ENCODE measurements around the gene SLC1A2.
A peak's percentile ranks its signal among the peaks of the same experiment; 100 is the strongest.

The SLC1A2 gene

GRCh38 chr11:35389897-35390465 lies 29.4 kb downstream of the SLC1A2 start:
- DNase-seq (ENCODE audit: low spot score) = no peak
- no CpG with 5 or more reads among the region's 6 CpGs for WGBS, 2 donors (ENCODE audit: extremely low coverage in 2 of 2, insufficient read length in 2 of 2, insufficient replicate concordance in 1 of 2)
- no peak overlapping the region for H3K18ac ChIP-seq (ENCODE audit: low read length)
- no peak overlapping the region for H3K27ac ChIP-seq (replicated peaks; ENCODE audit: low read length)
- H2AFZ ChIP-seq (ENCODE audit: low read length) = no peak overlapping the region
- no peak overlapping the region for H4K8ac ChIP-seq (ENCODE audit: low read depth, low read length)
- no peak overlapping the region for H3K9ac ChIP-seq (ENCODE audit: low read depth, low read length, poor library complexity)
- peaks cover 2 to 7% of the 10 kb centered on the region in 2 donors for H3K4me1 ChIP-seq (ENCODE audit: control insufficient read depth in 2 of 2, insufficient read depth in 1 of 2, low read depth in 1 of 2, low read length in 2 of 2)
- no peak overlapping the region for H2BK5ac ChIP-seq (ENCODE audit: low read length)
- no peak overlapping the region for H3K4ac ChIP-seq (ENCODE audit: low read length)
- H2BK15ac ChIP-seq (ENCODE audit: low read length) = no peak overlapping the region
- H3K4me2 ChIP-seq (ENCODE audit: insufficient read depth, low read length, poor library complexity, severe bottlenecking) = no peak overlapping the region
- no peak overlapping the region for H2AK5ac ChIP-seq (ENCODE audit: low read depth, low read length)
- no peaks in the 10 kb centered on the region for H3K79me1 ChIP-seq (ENCODE audit: low read depth, low read length)
- no peak overlapping the region for H2BK12ac ChIP-seq (ENCODE audit: low read length)
- H3K9me3 ChIP-seq (replicated peaks in 1 of 2; ENCODE audit: control insufficient read depth in 2 of 2, insufficient read depth in 1 of 2, low read depth in 1 of 2, low read length in 2 of 2) = no peaks in the 10 kb centered on the region
- H4K91ac ChIP-seq (ENCODE audit: low read depth, low read length, poor library complexity) = no peak overlapping the region
- H3K36me3 ChIP-seq (replicated peaks in 1 of 2; ENCODE audit: control insufficient read depth in 2 of 2, insufficient read depth in 2 of 2, low read length in 2 of 2) = no peaks in the 10 kb centered on the region
- no peak overlapping the region for H2BK120ac ChIP-seq (ENCODE audit: low read depth, low read length)
- H3K27me3 ChIP-seq (ENCODE audit: control insufficient read depth in 3 of 3, insufficient read depth in 3 of 3, low read depth in 1 of 3, low read length in 3 of 3) = peaks cover 0 to 14% (median 0%) of the 10 kb centered on the region in 3 experiments
- no peak overlapping the region for H3K14ac ChIP-seq (ENCODE audit: low read length)
- H3K4me3 ChIP-seq (ENCODE audit: low read length in 2 of 2) = no peak overlapping the region
- H3K23ac ChIP-seq (ENCODE audit: low read depth, low read length, poor library complexity) = no peak overlapping the region

DNA sequence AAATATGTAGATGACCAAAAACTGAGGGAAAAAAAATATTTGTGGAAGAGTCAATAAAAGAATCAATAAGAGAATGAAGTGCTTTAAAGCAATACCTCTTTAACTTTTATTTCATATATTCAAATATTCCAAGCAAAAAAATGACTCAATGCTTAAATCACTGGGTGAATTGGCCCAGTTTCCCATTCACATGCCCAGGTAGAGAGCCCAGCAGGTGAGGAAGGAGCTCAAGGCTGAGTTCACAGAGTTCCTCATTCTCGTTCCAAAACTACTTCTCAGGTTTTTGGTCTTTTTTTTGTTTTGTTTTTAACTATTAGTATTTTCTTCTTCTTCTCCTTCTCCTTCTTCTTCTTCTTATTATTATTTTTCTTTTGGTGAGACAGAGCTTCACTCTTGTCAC lies 30.2 kb downstream of the SLC1A2 start:
- no peak overlapping the region for H2BK12ac ChIP-seq (ENCODE audit: low read length)
- peaks cover 2 to 7% of the 10 kb centered on the region in 2 donors for H3K4me1 ChIP-seq (ENCODE audit: control insufficient read depth in 2 of 2, insufficient read depth in 1 of 2, low read depth in 1 of 2, low read length in 2 of 2)
- H3K36me3 ChIP-seq (replicated peaks in 1 of 2; ENCODE audit: control insufficient read depth in 2 of 2, insufficient read depth in 2 of 2, low read length in 2 of 2) = no peaks in the 10 kb centered on the region
- DNase-seq (ENCODE audit: low spot score) = no peak
- H3K4me2 ChIP-seq (ENCODE audit: insufficient read depth, low read length, poor library complexity, severe bottlenecking) = no peak overlapping the region
- H3K4ac ChIP-seq (ENCODE audit: low read length) = no peak overlapping the region
- H3K23ac ChIP-seq (ENCODE audit: low read depth, low read length, poor library complexity) = no peak overlapping the region
- H2BK5ac ChIP-seq (ENCODE audit: low read length) = no peak overlapping the region
- H3K27me3 ChIP-seq (ENCODE audit: control insufficient read depth in 3 of 3, insufficient read depth in 3 of 3, low read depth in 1 of 3, low read length in 3 of 3) = peaks cover 0 to 8% (median 0%) of the 10 kb centered on the region in 3 experiments
- no peak overlapping the region for H4K91ac ChIP-seq (ENCODE audit: low read depth, low read length, poor library complexity)
- WGBS, 2 donors (ENCODE audit: extremely low coverage in 2 of 2, insufficient read length in 2 of 2, insufficient replicate concordance in 1 of 2) = no CpG with 5 or more reads among the region's 1 CpG
- no peak overlapping the region for H3K9ac ChIP-seq (ENCODE audit: low read depth, low read length, poor library complexity)
- no peak overlapping the region for H3K4me3 ChIP-seq (ENCODE audit: low read length in 2 of 2)
- H3K79me1 ChIP-seq (ENCODE audit: low read depth, low read length) = no peaks in the 10 kb centered on the region
- H2AK5ac ChIP-seq (ENCODE audit: low read depth, low read length) = no peak overlapping the region
- H2BK120ac ChIP-seq (ENCODE audit: low read depth, low read length) = no peak overlapping the region
- H3K14ac ChIP-seq (ENCODE audit: low read length) = no peak overlapping the region
- H2BK15ac ChIP-seq (ENCODE audit: low read length) = no peak overlapping the region
- H2AFZ ChIP-seq (ENCODE audit: low read length) = no peak overlapping the region
- no peaks in the 10 kb centered on the region for H3K9me3 ChIP-seq (replicated peaks in 1 of 2; ENCODE audit: control insufficient read depth in 2 of 2, insufficient read depth in 1 of 2, low read depth in 1 of 2, low read length in 2 of 2)
- no peak overlapping the region for H4K8ac ChIP-seq (ENCODE audit: low read depth, low read length)
- no peak overlapping the region for H3K18ac ChIP-seq (ENCODE audit: low read length)
- H3K27ac ChIP-seq (replicated peaks; ENCODE audit: low read length) = no peak overlapping the region

DNA sequence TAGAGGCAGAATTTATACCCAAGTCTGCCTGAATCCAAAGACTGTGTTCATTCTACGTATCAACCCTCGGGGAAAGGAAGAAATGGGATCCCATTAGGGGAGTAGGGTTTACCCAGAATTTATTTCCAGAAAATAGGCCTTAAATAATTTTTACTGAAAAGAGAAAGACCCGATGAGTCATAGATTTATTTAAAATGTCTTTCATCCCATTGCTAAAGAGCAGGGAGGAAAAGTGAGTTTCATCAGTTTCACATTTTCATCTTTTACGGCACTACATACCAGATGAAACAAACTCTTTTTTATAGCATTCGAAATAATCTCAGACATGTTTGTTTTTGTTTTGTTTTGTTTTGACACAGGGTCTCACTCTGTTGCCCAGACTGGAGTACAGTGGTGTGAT lies 31.3 kb downstream of the SLC1A2 start:
- no peak overlapping the region for H2BK12ac ChIP-seq (ENCODE audit: low read length)
- H3K36me3 ChIP-seq (replicated peaks in 1 of 2; ENCODE audit: control insufficient read depth in 2 of 2, insufficient read depth in 2 of 2, low read length in 2 of 2) = no peaks in the 10 kb centered on the region
- H2BK120ac ChIP-seq (ENCODE audit: low read depth, low read length) = no peak overlapping the region
- no peak overlapping the region for H3K23ac ChIP-seq (ENCODE audit: low read depth, low read length, poor library complexity)
- H3K4me3 ChIP-seq (ENCODE audit: low read length in 2 of 2) = no peak overlapping the region
- no peak overlapping the region for H2AK5ac ChIP-seq (ENCODE audit: low read depth, low read length)
- H2BK15ac ChIP-seq (ENCODE audit: low read length) = no peak overlapping the region
- no peak overlapping the region for H3K14ac ChIP-seq (ENCODE audit: low read length)
- peaks cover 0 to 5% (median 0%) of the 10 kb centered on the region in 3 experiments for H3K27me3 ChIP-seq (ENCODE audit: control insufficient read depth in 3 of 3, insufficient read depth in 3 of 3, low read depth in 1 of 3, low read length in 3 of 3)
- H3K9ac ChIP-seq (ENCODE audit: low read depth, low read length, poor library complexity) = no peak overlapping the region
- no peak for DNase-seq (ENCODE audit: low spot score)
- no peaks in the 10 kb centered on the region for H3K79me1 ChIP-seq (ENCODE audit: low read depth, low read length)
- H3K4me2 ChIP-seq (ENCODE audit: insufficient read depth, low read length, poor library complexity, severe bottlenecking) = no peak overlapping the region
- no peak overlapping the region for H3K27ac ChIP-seq (replicated peaks; ENCODE audit: low read length)
- no peak overlapping the region for H4K8ac ChIP-seq (ENCODE audit: low read depth, low read length)
- peaks cover 2 to 4% of the 10 kb centered on the region in 2 donors for H3K4me1 ChIP-seq (ENCODE audit: control insufficient read depth in 2 of 2, insufficient read depth in 1 of 2, low read depth in 1 of 2, low read length in 2 of 2)
- no peak overlapping the region for H3K18ac ChIP-seq (ENCODE audit: low read length)
- H3K9me3 ChIP-seq (replicated peaks in 1 of 2; ENCODE audit: control insufficient read depth in 2 of 2, insufficient read depth in 1 of 2, low read depth in 1 of 2, low read length in 2 of 2) = no peaks in the 10 kb centered on the region
- H2BK5ac ChIP-seq (ENCODE audit: low read length) = no peak overlapping the region
- H2AFZ ChIP-seq (ENCODE audit: low read length) = no peak overlapping the region
- WGBS, 2 donors (ENCODE audit: extremely low coverage in 2 of 2, insufficient read length in 2 of 2, insufficient replicate concordance in 1 of 2) = no CpG with 5 or more reads among the region's 5 CpGs
- H3K4ac ChIP-seq (ENCODE audit: low read length) = no peak overlapping the region
- no peak overlapping the region for H4K91ac ChIP-seq (ENCODE audit: low read depth, low read length, poor library complexity)

GRCh38 chr11:35387111-35387982 lies 32.0 kb downstream of the SLC1A2 start:
- no peaks in the 10 kb centered on the region for H3K79me1 ChIP-seq (ENCODE audit: low read depth, low read length)
- H2BK15ac ChIP-seq (ENCODE audit: low read length) = no peak overlapping the region
- no peaks in the 10 kb centered on the region for H3K36me3 ChIP-seq (replicated peaks in 1 of 2; ENCODE audit: control insufficient read depth in 2 of 2, insufficient read depth in 2 of 2, low read length in 2 of 2)
- no peak overlapping the region for H4K91ac ChIP-seq (ENCODE audit: low read depth, low read length, poor library complexity)
- no peak overlapping the region for H3K23ac ChIP-seq (ENCODE audit: low read depth, low read length, poor library complexity)
- H3K4me1 ChIP-seq (ENCODE audit: control insufficient read depth in 2 of 2, insufficient read depth in 1 of 2, low read depth in 1 of 2, low read length in 2 of 2) = peaks cover under 1 to 2% of the 10 kb centered on the region in 2 donors
- H3K9me3 ChIP-seq (replicated peaks in 1 of 2; ENCODE audit: control insufficient read depth in 2 of 2, insufficient read depth in 1 of 2, low read depth in 1 of 2, low read length in 2 of 2) = no peaks in the 10 kb centered on the region
- no peak overlapping the region for H3K18ac ChIP-seq (ENCODE audit: low read length)
- no peak overlapping the region for H3K4ac ChIP-seq (ENCODE audit: low read length)
- no peak overlapping the region for H3K4me2 ChIP-seq (ENCODE audit: insufficient read depth, low read length, poor library complexity, severe bottlenecking)
- H2BK5ac ChIP-seq (ENCODE audit: low read length) = no peak overlapping the region
- no peak overlapping the region for H3K4me3 ChIP-seq (ENCODE audit: low read length in 2 of 2)
- WGBS, 2 donors (ENCODE audit: extremely low coverage in 2 of 2, insufficient read length in 2 of 2, insufficient replicate concordance in 1 of 2) = no CpG with 5 or more reads among the region's 4 CpGs
- no peak overlapping the region for H3K9ac ChIP-seq (ENCODE audit: low read depth, low read length, poor library complexity)
- DNase-seq (ENCODE audit: low spot score) = no peak
- H2BK12ac ChIP-seq (ENCODE audit: low read length) = no peak overlapping the region
- H2BK120ac ChIP-seq (ENCODE audit: low read depth, low read length) = no peak overlapping the region
- no peaks in the 10 kb centered on the region for H3K27me3 ChIP-seq (ENCODE audit: control insufficient read depth in 3 of 3, insufficient read depth in 3 of 3, low read depth in 1 of 3, low read length in 3 of 3)
- peak overlapping the region; percentile 49 for H2AFZ ChIP-seq (ENCODE audit: low read length)
- H3K27ac ChIP-seq (replicated peaks; ENCODE audit: low read length) = no peak overlapping the region
- H3K14ac ChIP-seq (ENCODE audit: low read length) = no peak overlapping the region
- H4K8ac ChIP-seq (ENCODE audit: low read depth, low read length) = no peak overlapping the region
- no peak overlapping the region for H2AK5ac ChIP-seq (ENCODE audit: low read depth, low read length)
